ENCODE data around the gene GLT1D1.

GLT1D1 gene

DNA sequence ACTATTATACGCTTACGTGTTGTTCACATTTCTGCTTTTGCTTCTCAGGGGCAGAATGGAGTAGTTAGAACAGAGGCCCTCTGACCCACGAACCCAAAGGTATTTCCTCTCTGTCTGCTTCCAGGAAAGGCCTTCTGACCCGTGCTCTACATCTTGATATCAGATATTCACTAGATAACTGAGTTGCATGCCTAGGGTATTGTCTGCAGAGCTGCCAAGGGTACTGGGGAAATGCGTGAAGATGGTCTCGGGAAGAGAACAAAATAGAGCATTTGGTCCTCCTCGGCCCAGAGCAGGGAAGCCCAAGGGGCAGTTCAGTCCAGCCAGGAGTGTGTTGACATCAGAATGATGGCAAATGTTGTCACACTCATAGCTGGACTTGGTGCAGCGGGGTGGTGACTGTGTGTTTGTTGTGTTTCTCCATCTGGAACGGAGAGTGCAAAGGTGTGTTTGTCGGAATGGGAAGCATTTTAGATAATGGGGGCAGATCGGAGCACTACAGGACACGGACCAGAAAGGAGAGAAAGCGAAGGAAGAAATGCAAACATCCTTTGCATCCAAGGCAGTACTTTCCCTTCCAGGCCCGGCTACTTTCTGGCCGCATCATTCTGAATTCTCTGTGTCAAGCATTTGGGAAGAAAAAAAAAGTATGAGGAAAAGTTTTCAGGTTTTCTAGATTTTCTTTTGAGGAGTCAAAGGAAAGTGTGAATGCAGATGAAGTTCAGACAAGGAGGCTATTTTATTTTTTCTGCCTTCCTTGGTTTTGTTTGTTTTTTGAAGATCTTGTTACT, 8.1 kb downstream of the GLT1D1 start:
- Histone ChIP-seq H3K36me3 (ENCODE audit: insufficient read depth, low read depth, low read length) (no peaks in the 10 kb centered on the region), H3K27ac (ENCODE audit: low read length) (no peak overlapping the region), H3K9me3 (ENCODE audit: insufficient read depth, low read depth, low read length) (no peaks in the 10 kb centered on the region), H3K4me1 (ENCODE audit: insufficient read depth, low read length) (no peaks in the 10 kb centered on the region), H3K9ac (ENCODE audit: low read depth, low read length) (no peak overlapping the region), H3K4me3 (ENCODE audit: low read length) (no peak overlapping the region), H3K27me3 (ENCODE audit: insufficient read depth, low read length) (no peaks in the 10 kb centered on the region)

GRCh38 chr12:128863957-128864356, 10.7 kb downstream of the GLT1D1 start:
- H3K4me1 ChIP-seq (ENCODE audit: insufficient read depth, low read length) = no peaks in the 10 kb centered on the region
- H3K27me3 ChIP-seq (ENCODE audit: insufficient read depth, low read length) = no peaks in the 10 kb centered on the region
- H3K9ac ChIP-seq (ENCODE audit: low read depth, low read length) = no peak overlapping the region
- no peak overlapping the region for H3K27ac ChIP-seq (ENCODE audit: low read length)
- no peaks in the 10 kb centered on the region for H3K36me3 ChIP-seq (ENCODE audit: insufficient read depth, low read depth, low read length)
- no peak overlapping the region for H3K4me3 ChIP-seq (ENCODE audit: low read length)
- no peaks in the 10 kb centered on the region for H3K9me3 ChIP-seq (ENCODE audit: insufficient read depth, low read depth, low read length)

GRCh38 chr12:128864516-128865186, 11.4 kb downstream of the GLT1D1 start:
- H3K9ac ChIP-seq (ENCODE audit: low read depth, low read length) = no peak overlapping the region
- H3K4me1 ChIP-seq (ENCODE audit: insufficient read depth, low read length) = no peaks in the 10 kb centered on the region
- H3K9me3 ChIP-seq (ENCODE audit: insufficient read depth, low read depth, low read length) = no peaks in the 10 kb centered on the region
- H3K36me3 ChIP-seq (ENCODE audit: insufficient read depth, low read depth, low read length) = no peaks in the 10 kb centered on the region
- H3K4me3 ChIP-seq (ENCODE audit: low read length) = no peak overlapping the region
- H3K27ac ChIP-seq (ENCODE audit: low read length) = no peak overlapping the region
- no peaks in the 10 kb centered on the region for H3K27me3 ChIP-seq (ENCODE audit: insufficient read depth, low read length)

DNA sequence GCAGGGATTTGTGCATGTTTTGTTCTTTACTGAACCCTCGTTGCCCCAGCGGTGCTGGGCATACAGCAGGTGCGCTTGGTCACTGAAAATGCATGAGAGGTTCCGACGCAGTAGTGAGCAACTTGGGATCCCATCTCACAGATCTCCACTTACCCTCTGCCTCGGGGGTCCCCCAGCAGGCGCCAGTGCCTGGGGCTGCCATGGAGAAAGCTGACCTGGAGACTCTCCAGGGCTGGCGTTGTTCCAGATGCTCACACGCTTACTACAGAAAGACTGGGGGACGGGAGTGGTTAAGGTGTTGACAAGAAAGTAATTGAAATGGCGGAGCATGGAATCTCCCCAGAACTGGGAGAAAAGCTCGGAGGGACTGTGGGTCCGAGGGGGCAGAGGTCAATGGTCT, 14.2 kb downstream of the GLT1D1 start:
- H3K4me1 ChIP-seq (ENCODE audit: insufficient read depth, low read length) = no peaks in the 10 kb centered on the region
- H3K4me3 ChIP-seq (ENCODE audit: low read length) = no peak overlapping the region
- H3K9me3 ChIP-seq (ENCODE audit: insufficient read depth, low read depth, low read length) = no peaks in the 10 kb centered on the region
- no peak overlapping the region for H3K27ac ChIP-seq (ENCODE audit: low read length)
- H3K36me3 ChIP-seq (ENCODE audit: insufficient read depth, low read depth, low read length) = no peaks in the 10 kb centered on the region
- H3K27me3 ChIP-seq (ENCODE audit: insufficient read depth, low read length) = no peaks in the 10 kb centered on the region
- H3K9ac ChIP-seq (ENCODE audit: low read depth, low read length) = no peak overlapping the region

DNA sequence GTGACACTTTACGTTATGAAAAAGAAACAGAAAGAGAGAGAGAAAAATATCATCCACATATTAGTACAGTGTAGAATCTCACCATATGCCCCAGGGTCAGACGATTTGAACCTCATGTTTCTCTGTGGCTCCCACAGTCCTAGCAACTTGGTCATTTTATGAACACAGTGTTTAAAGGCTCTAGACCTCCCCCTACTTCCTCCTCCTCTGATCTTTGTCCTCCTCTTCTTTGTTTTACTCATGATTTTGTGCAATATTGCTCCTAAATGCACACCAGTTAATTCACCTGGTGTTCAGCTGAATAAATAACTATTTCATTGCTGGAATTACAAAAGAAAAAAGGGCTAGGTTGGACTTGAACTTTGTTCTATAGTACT, 18.2 kb downstream of the GLT1D1 start:
- H3K4me3 ChIP-seq (ENCODE audit: low read length) = no peak overlapping the region
- no peaks in the 10 kb centered on the region for H3K36me3 ChIP-seq (ENCODE audit: insufficient read depth, low read depth, low read length)
- H3K9me3 ChIP-seq (ENCODE audit: insufficient read depth, low read depth, low read length) = peaks cover 20% of the 10 kb centered on the region
- H3K27ac ChIP-seq (ENCODE audit: low read length) = no peak overlapping the region
- H3K4me1 ChIP-seq (ENCODE audit: insufficient read depth, low read length) = no peaks in the 10 kb centered on the region
- no peak overlapping the region for H3K9ac ChIP-seq (ENCODE audit: low read depth, low read length)
- no peaks in the 10 kb centered on the region for H3K27me3 ChIP-seq (ENCODE audit: insufficient read depth, low read length)

DNA sequence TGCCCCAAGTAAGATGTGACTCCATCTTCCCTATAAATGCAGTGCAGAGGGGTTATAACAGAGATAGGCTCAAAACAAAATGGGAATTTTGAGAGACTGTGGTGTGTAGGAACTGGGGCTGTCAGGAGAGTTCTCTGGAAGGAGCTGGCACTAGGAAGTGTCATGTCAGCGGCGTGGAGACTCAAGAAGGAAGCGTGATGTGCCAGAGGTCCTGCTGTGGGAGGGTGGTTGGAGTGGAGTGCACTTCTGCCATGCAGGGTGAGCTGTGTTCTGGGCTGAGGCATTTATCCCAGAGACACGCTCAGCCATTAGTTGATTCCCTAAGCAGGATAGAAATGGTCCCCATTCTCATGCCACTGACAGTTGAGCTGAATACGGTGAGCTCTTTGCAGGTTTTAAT, 19.0 kb downstream of the GLT1D1 start:
- Histone ChIP-seq H3K9ac (ENCODE audit: low read depth, low read length) (no peak overlapping the region), H3K27me3 (ENCODE audit: insufficient read depth, low read length) (no peaks in the 10 kb centered on the region), H3K4me1 (ENCODE audit: insufficient read depth, low read length) (no peaks in the 10 kb centered on the region), H3K27ac (ENCODE audit: low read length) (no peak overlapping the region), H3K4me3 (ENCODE audit: low read length) (no peak overlapping the region), H3K36me3 (ENCODE audit: insufficient read depth, low read depth, low read length) (0 out of 2 replicates have a peak, but pooled peaks cover 5% of the 10 kb centered on the region), H3K9me3 (ENCODE audit: insufficient read depth, low read depth, low read length) (peaks cover 28% of the 10 kb centered on the region)

DNA sequence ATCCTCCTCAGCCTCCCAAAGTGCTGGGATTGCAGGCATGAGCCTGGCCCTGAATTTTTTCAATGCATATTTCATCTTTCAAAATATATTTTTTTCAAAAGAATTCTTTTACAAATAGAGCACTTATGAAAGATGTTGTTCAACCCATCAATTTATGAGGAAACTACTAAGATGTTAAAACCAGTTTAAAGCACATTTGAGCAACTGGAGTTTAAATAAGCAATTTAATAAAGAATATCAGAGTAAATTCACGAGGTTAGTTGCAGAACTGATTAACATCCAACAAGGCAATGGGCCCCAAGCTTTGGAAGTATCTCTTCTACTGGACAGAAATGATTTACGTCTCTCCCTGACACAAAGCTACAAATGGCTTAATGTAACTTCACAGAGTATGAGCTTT, 23.3 kb downstream of the GLT1D1 start:
- Histone ChIP-seq H3K36me3 (ENCODE audit: insufficient read depth, low read depth, low read length) (0 out of 2 replicates have a peak, but pooled peaks cover 8% of the 10 kb centered on the region), H3K4me3 (ENCODE audit: low read length) (no peak overlapping the region), H3K27me3 (ENCODE audit: insufficient read depth, low read length) (no peaks in the 10 kb centered on the region), H3K27ac (ENCODE audit: low read length) (no peak overlapping the region), H3K9ac (ENCODE audit: low read depth, low read length) (no peak overlapping the region), H3K9me3 (ENCODE audit: insufficient read depth, low read depth, low read length) (peaks cover 35% of the 10 kb centered on the region), H3K4me1 (ENCODE audit: insufficient read depth, low read length) (no peaks in the 10 kb centered on the region)

DNA sequence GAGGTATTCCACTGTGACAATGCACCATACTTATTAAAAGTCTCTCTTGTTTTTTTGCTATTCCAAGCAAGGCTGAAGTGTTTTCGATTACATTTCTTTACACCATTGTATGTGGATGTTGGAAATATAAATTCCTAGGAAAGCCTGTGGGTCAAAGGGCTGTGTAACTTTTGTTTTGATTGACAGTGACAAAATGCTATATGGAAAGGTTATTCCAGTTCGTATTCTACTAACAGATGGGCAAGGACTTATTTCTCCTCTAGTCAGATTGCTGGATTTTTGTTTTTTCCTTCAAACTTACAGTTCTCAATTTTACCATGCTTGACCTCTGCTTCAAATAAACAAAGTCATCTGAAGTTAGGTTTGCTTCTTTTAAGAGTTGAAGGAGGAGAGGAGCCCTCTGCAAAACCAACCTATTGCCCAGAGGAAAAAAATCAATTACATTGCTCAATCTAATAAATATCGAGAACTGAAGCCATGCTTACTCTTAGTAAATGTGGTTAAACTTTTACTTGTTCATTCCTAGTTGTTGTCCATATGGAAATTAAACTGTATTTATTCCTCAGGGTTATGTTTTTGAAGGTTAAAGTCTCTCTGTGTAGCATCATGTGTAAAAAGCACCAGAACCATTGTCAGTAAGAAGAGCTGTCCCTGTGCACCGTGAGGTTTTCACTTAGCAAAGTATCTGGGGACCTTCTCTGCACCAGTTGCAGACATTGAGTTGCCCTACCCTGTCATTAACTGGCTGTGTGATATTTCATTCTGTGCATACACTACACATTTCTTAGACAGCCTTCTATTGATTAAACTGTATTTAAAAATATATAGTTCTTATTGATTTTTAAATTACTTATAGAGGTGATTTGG, 26.9 kb downstream of the GLT1D1 start:
- Histone ChIP-seq H3K27ac (ENCODE audit: low read length) (no peak overlapping the region), H3K9me3 (ENCODE audit: insufficient read depth, low read depth, low read length) (peaks cover 26% of the 10 kb centered on the region; the same call in 1 of the 2 replicates), H3K4me3 (ENCODE audit: low read length) (no peak overlapping the region), H3K27me3 (ENCODE audit: insufficient read depth, low read length) (no peaks in the 10 kb centered on the region), H3K9ac (ENCODE audit: low read depth, low read length) (no peak overlapping the region), H3K36me3 (ENCODE audit: insufficient read depth, low read depth, low read length) (0 out of 2 replicates have a peak, but pooled peaks cover 8% of the 10 kb centered on the region), H3K4me1 (ENCODE audit: insufficient read depth, low read length) (no peaks in the 10 kb centered on the region)

GRCh38 chr12:128891856-128892255, 38.6 kb downstream of the GLT1D1 start:
- H3K27me3 ChIP-seq (ENCODE audit: insufficient read depth, low read length) = no peaks in the 10 kb centered on the region

DNA sequence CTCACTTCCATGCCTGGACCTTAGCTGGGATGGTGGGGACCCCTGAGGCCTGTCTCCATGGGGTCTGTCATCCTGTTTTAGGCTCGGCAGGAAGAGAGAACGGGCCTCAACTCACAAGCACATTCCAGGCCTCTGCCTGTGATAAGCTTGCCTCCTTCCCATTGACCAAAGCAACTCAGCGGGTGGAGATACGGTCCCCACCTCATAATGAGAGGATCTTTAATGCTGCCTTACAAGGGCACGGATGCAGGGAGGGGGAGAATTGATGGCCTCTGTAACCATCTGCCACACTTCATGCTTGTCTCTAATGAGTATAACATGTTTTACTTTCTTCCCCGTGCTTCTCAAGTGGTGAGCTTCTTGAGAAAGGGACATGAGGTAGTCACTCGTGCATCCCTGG, 50.0 kb downstream of the GLT1D1 start:
- Histone ChIP-seq H3K27ac (ENCODE audit: low read length) (no peak overlapping the region), H3K9me3 (ENCODE audit: insufficient read depth, low read depth, low read length) (no peaks in the 10 kb centered on the region), H3K36me3 (ENCODE audit: insufficient read depth, low read depth, low read length) (no peaks in the 10 kb centered on the region), H3K4me1 (ENCODE audit: insufficient read depth, low read length) (no peaks in the 10 kb centered on the region), H3K9ac (ENCODE audit: low read depth, low read length) (no peak overlapping the region), H3K4me3 (ENCODE audit: low read length) (no peak overlapping the region), H3K27me3 (ENCODE audit: insufficient read depth, low read length) (no peaks in the 10 kb centered on the region)

More at GRCh38 chr12:128891856-128892255, 38.6 kb downstream of the GLT1D1 start:
- H3K9ac ChIP-seq (ENCODE audit: low read depth, low read length) = no peak overlapping the region
- no peaks in the 10 kb centered on the region for H3K9me3 ChIP-seq (ENCODE audit: insufficient read depth, low read depth, low read length)
- peaks cover 10% of the 10 kb centered on the region; the same call in 1 of the 2 replicates for H3K4me1 ChIP-seq (ENCODE audit: insufficient read depth, low read length)
- H3K27ac ChIP-seq (ENCODE audit: low read length) = no peak overlapping the region
- no peak overlapping the region for H3K4me3 ChIP-seq (ENCODE audit: low read length)
- no peaks in the 10 kb centered on the region for H3K36me3 ChIP-seq (ENCODE audit: insufficient read depth, low read depth, low read length)

DNA sequence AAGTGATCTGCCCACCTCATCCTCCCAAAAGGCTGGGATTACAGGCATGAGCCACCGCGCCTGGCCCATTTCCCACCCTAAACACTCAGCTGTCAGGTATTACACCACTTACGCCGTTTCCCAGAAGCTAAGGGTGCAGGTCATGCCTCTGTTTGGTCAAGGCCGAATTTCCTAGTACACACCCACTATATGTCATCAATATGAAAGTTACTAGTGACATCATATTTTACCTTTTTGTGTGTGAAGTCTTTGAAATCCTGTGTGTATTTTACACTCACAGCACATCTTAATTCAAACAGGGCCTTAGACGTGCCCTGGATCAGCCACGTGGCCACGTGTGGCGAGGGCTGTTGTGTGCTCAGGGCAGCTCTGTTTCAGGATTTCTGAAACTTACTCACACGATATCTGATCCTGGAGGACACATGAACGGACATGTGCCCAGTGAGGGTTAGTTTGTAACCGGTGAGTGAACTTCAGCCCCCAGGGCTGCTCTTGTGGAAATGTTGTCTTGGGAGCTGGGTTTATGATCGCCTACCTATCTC, 51.8 kb downstream of the GLT1D1 start:
- Histone ChIP-seq H3K36me3 (ENCODE audit: insufficient read depth, low read depth, low read length) (no peaks in the 10 kb centered on the region), H3K4me3 (ENCODE audit: low read length) (no peak overlapping the region), H3K9me3 (ENCODE audit: insufficient read depth, low read depth, low read length) (no peaks in the 10 kb centered on the region), H3K4me1 (ENCODE audit: insufficient read depth, low read length) (no peaks in the 10 kb centered on the region), H3K27ac (ENCODE audit: low read length) (no peak overlapping the region), H3K9ac (ENCODE audit: low read depth, low read length) (no peak overlapping the region), H3K27me3 (ENCODE audit: insufficient read depth, low read length) (no peaks in the 10 kb centered on the region)

All from iPS-20b (cell line).